Retinal pigment epithelial cell (primary cell): ENCODE measurements around the gene FREM2.

Experiments
- DNase-seq: peaks from one replicate; pipeline ENCODE4 v3.0.0-alpha.2; 2010; ENCODE audit warnings: low read depth
- H3K4me3 ChIP-seq: 2 replicates; pipeline ENCODE4 v1.5.1; 2011; ENCODE audit warnings: mild to moderate bottlenecking, low read length, control low read depth, moderate library complexity
- CTCF ChIP-seq: conservative IDR thresholded peaks from 2 replicates; pipeline ENCODE4 v1.5.1; 2011; ENCODE audit warnings: low read depth, low read length, control low read depth, inconsistent platforms

FREM2 gene

DNA sequence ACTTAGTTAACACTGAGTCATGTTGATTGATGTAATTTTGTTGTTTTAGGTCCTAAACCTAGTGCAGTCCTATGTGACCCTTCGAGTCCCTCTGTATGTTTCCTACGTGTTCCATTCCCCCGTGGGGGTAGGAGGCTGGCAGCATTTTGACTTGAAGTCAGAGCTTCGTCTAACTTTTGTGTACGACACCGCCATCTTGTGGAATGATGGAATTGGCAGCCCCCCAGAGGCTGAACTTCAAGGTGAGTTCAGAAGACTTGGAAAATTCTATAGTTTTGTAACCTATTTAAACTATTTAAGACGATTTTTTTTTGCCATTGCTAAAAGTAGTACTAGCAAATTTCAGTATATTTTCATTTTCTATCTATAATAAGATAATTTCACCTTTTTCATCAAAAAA lies 185.8 kb downstream of the FREM2 start:
- no peak for DNase-seq
- no peak overlapping the region for H3K4me3 ChIP-seq
- peak; percentile 53 for TF ChIP-seq CTCF

- no peak for DNase-seq
- no peak overlapping the region for H3K4me3 ChIP-seq
- TF ChIP-seq CTCF: no peak
Measured at GRCh38 chr13:38875186-38875875, 188.5 kb downstream of the FREM2 start.

GRCh38 chr13:38879278-38879677 lies 192.4 kb downstream of the FREM2 start:
- H3K4me3 ChIP-seq: no peak overlapping the region
- TF ChIP-seq CTCF: no peak
- DNase-seq: peak; percentile 56

DNA sequence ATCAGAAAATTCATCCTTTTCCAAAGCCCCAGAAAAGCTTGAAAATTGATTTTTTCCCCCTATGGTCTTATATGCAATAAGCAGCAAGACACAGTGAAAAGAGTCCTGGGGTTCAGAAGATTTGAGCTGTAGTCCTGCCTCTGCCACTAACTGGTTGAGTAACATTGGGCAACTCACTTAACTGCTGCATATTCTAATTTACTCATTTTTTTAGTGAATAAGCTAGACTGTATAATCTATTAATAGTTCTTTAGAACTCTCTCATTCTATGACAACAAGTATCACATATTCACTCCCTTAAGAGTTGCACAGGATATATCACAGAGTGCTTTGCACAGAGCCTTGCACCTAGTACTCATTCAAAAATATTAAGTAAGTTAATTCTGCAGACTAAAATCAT lies 192.9 kb downstream of the FREM2 start:
- no peak for TF ChIP-seq CTCF

GRCh38 chr13:38880397-38880796 lies 193.5 kb downstream of the FREM2 start:
- TF ChIP-seq CTCF: no peak
- no peak overlapping the region for H3K4me3 ChIP-seq
- no peak for DNase-seq

More for the DNA sequence above, 192.9 kb downstream of the FREM2 start:
- no peak for DNase-seq
- no peak overlapping the region for H3K4me3 ChIP-seq

DNA sequence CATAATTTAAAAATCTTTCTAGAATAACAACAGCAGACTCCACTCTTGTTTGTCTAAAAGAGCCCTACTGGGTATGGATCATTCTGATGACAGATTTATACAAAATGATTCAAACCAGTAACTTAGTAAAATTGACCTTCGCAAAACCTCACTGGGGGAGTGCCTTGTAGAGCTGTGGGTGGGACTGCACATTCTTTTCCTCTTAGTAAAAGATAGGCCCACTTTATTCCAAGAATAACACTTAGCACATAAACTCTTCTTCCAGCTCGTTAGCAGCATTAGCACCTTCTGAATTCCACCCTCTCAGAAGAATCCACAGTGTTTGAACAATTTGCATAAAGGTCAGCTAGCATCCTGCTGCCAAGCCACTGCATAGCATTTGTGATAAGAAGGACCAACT lies 196.9 kb downstream of the FREM2 start:
- DNase-seq: peak; percentile 59
- no peak overlapping the region for H3K4me3 ChIP-seq
- no peak for TF ChIP-seq CTCF

- no peak for TF ChIP-seq CTCF
- H3K4me3 ChIP-seq: no peak overlapping the region
- no peak for DNase-seq
Measured at GRCh38 chr13:38888309-38888708, 201.4 kb downstream of the FREM2 start.
